Measurements from ENCODE around the gene TBC1D16.

Gene TBC1D16

DNA sequence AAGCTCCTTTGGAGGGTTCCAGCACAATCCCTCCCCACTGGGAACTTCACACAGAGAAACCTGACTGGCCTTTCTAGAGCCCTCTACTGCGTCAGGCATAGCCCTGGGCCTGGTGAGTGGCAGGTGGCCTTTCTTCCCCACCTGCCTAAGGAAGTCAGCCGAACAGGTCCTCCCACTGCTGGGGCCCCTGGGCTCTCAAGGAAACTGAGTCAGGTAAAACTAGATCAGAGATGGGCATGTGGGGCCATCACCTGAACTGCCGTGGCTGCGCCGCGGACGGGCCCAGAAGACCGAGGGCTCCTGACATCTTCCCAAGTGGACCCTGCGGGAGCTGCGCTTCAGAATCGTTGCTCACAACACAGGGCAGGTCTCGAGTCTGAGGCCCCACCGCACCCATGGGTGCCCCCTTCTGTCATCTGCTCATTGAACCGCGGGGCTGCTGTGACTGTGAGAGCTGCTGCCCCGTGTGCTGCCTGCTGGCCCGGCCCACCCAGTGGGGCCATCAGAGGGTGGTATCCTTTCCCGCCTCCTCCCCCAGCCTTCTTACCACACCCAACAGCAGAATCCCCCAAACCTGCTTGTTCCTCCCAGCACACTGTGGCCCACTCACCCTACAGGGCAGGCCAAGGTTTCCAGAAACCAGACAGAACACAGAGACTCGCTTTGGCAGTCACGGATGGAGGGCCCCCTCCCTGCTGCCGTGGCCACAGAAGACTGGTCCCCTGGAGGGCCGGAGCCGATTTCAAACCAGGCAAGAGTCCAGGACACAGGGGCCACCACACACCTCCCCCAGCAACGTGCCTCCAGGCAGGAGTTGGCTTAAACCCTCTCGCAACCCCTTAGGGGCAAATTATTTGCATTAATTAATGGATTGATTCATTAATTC, 81.1 kb downstream of the TBC1D16 start:
- in situ Hi-C loops (cut with MboI; ENCODE audit: low sequenced_read_pairs), result no loop called here

DNA sequence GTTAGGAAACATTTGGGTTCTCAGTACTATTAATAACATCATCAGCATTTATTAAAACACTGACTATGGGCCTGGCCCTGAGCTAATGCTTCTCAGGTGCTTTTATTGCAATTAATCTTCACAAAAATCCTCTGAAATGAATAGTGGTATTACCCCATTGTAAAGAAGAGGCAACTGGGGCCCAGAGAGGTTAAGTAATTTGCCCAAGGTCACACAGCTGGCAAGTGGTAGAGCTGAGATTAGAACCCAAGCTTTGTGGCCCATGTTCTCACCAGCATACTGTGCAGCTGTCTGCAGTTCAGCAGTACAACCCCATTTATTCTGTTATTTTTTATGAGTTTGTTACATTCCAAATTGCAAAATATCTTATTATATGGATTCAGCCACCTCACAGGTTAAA, 82.3 kb downstream of the TBC1D16 start:
- in situ Hi-C loops (cut with MboI; ENCODE audit: low sequenced_read_pairs), result no loop called here

DNA sequence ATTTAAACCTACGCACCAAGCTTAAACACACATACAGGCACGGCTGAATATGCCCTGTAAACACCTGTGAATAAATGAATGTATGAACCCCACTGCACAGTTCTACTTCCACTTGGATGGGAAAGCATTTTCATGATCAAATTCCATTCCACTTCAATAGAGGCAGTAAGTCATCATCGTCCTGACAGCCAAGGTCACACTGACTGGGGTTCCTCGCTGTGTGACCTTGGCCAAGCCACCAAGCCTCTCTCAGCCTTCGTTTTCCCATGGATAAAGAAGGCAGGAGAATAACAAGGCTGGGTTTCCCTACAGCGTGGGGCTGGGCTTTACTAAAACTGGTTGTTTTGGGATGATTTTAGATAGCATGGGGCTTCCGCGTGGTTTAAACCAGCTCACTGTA, 82.8 kb downstream of the TBC1D16 start:
- in situ Hi-C loops (cut with MboI; ENCODE audit: low sequenced_read_pairs), result no loop called here

DNA sequence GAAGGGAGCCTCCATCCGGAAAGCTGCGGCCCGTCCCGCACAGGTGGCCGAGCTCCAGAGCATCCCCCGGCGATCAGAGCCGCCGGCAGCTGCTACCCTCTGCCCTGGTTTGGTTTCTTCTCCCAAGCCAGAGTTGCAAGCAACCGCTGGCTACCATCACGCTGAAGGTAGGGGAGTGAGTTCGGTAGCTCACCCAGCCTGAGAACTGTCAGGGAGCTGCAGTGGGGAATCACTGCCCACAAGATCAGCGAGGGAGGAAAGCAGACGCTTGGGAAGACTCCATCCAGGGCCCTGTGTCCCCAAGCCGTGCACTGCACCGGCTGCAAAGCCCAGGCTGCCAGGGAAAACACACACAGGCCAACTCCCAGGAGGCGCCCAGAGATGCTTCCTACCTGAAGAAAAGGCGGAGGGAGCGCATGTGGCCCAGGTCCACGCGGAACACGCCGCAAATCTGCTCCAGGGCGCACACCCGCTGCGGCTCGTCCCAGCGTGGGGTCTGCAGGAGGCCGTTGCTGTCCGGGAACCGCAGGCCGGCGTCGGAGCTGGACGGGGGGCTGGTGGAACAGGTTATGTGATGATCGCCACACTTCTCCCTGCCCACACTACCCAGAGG, 83.3 kb downstream of the TBC1D16 start:
- in situ Hi-C loops (cut with MboI; ENCODE audit: low sequenced_read_pairs), result no loop called here

DNA sequence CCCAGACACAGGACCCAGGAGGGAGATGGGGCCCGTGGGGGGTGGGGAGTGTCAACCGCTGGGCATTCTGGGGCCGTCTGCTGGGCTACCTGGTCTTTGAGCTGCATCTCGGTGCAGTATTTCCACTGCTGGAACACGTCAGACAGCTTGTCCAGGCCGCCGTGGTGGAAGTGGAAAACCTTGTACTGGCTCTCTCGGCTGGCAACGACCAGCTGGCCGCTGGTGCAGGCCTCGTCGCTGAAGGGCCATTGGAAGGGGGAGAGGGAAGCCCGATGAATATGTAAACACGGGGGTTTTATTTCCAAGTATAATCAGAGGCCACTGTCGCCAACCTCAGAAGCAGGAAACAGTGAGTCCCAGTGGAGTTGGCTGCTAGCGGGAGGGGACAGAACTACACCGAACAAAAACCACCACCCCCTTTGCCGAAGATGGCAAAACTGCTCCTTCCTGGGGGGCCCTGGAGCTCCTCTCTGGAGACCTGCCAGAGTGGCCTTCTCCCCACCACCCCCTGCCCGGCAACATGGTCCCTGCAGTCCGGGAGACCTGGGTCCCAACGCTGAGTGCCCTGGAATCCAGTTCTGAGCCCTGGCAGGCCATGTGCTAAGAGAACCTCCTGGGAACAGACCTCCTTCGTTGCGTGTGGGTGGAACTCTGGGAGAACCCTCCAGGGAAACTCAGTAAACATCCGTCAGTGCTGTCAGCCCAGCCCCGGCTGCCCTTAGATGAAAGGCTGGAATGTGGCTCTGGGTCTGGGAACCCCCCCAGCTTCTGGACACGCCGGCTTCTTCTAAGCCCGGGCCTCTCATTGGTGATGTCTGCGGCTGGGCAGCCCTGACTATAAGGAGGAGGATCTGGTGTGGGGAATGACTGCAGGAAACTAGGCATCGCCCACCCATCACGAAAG, 84.1 kb downstream of the TBC1D16 start:
- in situ Hi-C loops (cut with MboI; ENCODE audit: low sequenced_read_pairs), result no loop called here

DNA sequence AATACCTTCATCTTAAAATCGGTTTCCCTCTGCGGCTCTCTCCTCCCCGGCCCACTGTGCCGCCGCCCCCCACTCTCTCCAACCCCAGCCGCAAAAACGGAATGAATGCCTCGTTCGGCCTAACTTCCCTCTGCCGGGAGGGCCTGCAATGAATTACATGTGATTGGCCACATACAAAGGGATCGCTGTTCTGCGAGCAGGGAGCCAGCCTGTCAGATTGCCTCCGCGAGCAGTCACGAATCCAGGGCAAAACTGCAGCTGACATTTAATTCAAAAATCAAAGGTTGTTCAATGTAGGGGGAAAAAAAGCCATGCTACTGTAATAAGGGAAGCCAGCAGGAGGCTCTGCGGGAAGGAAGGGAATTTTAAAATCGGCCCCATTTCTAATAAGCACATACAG, 84.9 kb downstream of the TBC1D16 start:
- in situ Hi-C loops (cut with MboI; ENCODE audit: low sequenced_read_pairs), result no loop called here

DNA sequence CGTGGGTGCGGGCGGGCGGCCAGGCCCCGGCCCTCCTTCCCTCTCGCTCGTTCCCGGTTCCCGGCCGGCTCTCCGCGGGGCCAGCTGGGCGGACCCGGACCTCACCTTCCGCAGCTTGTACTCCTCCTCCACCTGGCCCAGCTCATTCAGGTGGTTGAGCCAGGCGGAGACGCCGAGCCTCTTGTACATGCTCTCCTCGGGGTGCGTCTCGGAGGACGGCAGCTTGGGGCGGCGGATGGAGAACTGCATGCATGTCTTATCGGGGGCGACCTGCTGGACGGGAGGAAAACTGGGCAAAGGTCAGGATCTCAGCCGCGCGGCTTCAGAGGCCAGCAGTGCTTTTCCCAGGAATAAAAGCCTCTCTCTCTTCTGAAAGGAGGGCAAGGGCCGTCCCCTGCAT, 85.4 kb downstream of the TBC1D16 start:
- in situ Hi-C loops (cut with MboI; ENCODE audit: low sequenced_read_pairs), result no loop called here

DNA sequence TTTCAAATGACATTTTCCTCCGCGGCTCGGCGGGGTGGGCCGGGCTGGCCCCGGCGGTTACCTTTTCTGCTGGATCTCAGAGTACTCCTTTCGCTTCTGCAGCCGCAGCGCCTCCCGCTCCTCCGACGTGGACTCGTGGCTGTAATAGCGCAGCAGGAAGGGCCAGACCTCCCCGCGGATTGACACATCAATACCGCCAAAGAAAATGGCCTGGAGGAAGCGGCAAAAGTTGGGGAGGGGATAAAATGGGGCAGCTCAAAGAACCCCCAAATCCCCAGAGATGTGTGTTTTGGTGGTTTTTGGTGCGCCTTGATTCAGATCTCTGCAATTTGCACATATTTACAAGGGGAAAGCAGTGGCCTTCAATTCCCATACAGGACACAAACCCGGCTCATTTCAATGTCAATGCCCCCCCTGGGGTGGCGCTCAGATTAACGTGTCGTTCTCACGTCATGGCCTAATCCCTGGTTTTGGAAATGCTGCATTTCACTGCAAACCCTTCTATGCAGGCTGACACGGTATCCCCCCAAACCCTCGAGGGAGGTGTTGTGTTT, 85.9 kb downstream of the TBC1D16 start:
- in situ Hi-C loops (cut with MboI; ENCODE audit: low sequenced_read_pairs), result no loop called here

DNA sequence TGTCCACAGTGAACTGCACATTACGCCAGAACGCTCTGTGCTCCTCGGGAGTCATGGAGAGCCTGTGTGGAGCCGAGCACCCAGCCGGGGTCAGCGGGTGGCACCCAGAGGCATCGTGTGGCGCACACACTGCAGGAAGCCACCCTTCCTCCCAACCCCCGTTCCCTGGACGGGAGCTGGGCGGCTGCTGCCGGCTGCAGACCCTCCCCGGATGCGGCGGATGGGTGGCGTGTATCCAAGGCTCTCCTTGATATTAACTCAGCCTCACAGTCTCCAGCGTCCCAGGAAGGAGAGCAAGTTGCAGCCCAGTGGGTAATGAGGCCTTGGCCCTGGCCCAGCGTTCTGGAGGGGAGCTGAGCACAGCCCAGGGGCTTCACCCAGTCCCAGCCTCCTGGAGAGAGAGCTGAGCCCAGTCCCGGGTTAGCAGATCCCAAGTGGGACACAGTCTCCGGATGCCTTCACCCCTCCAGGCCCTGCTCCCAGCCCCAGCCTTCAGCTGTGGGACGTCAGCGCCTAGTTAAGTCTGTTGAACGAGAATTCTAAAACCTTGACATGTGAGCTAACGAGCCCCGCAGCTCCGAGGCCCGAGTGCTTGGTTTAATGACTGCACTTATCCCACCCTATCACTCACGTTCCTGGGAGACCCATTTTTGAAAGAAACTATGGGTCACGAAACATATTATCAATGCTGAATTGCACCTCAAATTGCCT, 86.6 kb downstream of the TBC1D16 start:
- in situ Hi-C loops (cut with MboI; ENCODE audit: low sequenced_read_pairs), result no loop called here

DNA sequence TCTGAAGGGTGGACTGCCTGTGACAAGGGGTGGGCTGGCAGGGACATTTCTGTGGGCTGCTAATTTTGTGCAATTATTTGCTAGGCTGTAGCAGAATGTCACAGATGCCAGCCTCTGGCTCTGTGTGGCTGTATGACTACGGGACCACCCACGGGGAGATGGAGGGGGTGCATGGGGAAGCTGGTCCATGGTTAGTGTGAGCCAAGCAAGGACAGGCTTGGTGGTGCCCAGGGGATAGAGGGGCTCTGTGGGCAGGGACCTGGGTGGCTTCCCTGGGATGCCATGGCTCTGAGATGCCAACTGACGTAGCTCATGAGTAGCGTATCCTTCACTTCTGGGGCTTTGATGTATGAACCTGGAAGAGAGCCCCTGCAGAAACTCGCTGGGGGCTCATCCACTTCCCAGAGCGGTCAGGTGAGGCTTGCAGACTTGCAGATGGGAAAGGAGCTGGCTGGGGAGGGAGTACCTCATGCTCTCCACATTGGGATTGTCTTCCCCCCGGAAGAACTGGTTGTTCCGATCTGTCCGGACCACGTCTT, 87.2 kb downstream of the TBC1D16 start:
- in situ Hi-C loops (cut with MboI; ENCODE audit: low sequenced_read_pairs), result no loop called here

DNA sequence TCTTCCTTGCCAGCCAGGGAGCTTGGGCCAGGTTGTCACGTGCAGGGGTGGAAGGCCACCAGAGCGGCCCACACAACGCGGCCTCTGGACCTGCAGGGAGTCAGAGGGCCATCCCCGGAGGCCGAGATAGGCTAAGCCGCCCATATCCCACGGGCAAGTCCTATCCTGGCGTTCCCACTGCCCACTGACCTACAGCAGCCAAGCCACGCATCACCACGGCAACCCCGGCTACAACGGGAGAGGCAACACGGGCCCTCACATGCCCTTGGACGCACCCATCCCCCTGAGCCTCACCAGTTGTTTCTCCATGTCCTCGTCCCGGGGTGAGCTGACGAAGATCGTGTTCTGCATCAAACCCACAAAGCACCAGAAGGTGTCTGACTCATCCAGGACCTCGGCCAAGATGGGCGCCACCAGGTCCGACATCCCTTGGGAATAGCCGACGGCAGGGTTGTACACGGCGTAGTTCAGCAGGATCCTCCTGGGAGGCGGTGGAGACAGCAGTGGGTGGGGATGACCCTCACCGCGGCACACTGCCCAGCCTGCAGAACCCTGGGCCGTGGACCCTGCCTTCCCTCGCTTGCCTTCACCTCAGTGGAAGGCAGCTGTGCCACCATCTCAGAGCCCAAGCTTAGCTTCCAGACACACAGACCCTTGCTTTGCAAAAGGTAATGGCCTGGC, 88.2 kb downstream of the TBC1D16 start:
- in situ Hi-C loops (cut with MboI; ENCODE audit: low sequenced_read_pairs), result no loop called here

DNA sequence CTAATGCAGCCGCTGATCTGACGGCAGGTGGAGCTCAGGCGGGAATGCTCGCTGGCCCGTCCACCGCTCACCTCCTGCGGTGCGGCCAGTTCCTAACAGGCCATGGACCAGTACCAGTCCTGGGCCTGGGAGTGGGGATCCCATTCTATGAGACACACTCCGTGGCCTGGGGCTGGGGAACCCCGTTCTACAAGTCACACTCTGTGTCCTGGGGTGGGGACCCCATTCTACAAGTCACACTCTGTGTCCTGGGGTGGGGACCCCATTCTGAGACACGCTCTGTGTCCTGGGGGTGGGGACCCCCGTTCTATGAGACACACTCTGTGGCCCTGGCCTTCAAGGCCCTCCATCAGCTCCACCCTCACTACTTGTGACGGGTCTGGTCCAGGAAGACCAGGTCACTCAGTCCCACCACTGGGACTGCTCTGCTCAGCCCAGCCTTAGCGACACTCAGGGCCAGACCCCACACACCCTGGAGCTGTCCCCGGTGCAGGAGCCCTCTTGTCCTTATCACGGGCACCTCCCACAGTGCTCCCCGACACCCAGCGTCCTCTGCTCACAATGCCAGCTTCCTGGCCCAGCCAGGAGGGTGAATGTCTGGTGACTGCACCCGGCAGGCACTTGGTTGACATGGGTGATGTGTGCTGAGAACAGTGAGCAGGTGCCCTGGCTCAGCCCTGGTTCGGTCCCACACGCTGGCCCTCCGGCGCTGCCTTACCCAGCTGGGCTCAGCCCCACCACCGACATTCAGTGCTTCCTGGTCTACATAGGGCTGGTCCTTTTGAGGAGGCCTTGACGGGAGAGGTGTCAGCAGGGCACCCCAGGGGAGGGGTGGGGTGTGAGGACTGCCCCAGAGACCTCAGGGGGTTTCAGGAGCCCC, 89.1 kb downstream of the TBC1D16 start:
- in situ Hi-C loops (cut with MboI; ENCODE audit: low sequenced_read_pairs), result no loop called here

DNA sequence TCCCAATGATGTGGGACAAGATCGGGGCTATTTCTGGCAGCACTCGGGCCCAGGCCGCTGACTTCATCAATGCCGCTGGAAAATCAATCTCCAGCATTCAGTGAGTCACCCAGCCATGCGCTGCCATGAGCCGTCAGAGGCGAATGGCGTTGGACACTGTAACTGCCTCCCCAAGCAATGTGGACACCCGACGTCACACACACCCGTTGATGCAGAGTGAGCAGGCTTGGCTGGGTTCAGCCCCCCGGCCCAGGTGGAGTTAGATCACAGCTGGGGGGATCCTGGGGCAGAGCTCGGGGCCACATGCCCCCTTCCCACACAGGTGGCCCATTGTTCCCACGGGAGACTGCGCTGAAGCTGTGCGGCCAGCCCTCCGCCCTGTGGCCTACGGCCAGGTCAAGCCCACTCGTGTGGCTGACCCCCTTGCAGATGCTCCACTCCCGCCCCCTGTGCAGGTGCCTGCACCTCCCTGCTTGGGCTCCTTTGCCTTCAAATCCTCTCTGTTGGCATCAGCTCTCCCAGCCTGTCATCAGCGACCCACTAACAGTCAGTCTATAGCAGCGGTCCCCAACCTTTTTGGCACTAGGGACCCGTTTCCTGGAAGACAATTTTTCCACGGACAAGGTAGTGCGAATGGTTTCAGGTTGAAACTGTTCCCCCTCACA, 89.9 kb downstream of the TBC1D16 start:
- in situ Hi-C loops (cut with MboI; ENCODE audit: low sequenced_read_pairs), result no loop called here

DNA sequence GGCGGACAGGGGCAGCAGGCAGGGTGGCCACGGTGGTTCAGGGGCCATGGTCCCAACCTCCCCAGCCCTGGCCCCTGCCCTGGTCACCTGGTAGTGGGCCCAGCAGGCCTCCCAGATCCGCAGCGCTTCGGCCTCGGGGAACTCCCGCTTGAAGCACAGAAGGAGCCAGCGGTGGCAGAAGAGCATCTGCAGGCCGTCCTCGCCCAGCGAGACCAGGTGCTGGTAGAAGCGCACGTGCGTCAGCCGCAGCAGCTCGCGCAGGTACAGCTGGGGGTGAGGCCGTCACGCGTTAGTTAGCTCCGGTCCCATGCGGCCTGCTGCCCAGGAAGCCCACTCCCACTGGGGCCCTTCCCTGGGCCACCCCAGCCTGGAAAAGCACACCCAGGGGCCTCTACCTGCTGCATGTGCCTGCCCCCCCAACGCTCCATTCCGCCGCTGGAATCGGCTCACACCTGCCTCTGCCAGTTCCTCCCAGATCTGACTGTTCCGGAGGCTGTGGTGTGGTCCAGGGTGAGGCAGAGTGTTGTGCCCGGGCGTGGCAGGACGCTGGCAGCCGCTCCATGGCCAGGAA, 90.8 kb downstream of the TBC1D16 start:
- in situ Hi-C loops (cut with MboI; ENCODE audit: low sequenced_read_pairs), result no loop called here

DNA sequence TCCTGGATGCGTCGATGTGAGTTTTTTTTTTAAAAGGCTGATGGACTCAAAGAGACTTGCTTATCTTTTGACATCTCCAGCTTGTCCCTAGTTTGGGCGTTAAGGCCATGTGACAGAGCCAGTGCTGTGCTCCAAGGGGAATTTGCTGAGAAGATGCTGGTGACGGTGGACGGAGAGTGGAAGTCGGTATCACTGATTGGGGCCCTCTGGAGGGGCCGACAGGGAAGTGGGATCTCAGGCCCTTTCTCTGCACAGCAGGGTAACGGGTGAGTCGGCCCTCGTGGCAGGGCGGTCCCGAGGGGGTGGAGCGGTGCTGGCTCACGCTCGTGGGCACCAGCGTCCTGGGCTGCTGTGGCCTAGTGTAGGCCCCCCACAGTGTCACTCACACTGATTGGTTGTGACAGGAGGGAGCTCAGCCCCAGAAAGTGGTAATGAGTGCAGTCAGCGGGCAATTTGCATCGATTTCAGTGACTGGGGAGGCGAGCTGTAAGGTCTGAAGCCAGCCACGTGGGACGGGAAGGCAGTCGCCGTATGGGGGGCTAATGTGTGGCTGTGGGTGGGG, 91.3 kb downstream of the TBC1D16 start:
- in situ Hi-C loops (cut with MboI; ENCODE audit: low sequenced_read_pairs), result no loop called here

DNA sequence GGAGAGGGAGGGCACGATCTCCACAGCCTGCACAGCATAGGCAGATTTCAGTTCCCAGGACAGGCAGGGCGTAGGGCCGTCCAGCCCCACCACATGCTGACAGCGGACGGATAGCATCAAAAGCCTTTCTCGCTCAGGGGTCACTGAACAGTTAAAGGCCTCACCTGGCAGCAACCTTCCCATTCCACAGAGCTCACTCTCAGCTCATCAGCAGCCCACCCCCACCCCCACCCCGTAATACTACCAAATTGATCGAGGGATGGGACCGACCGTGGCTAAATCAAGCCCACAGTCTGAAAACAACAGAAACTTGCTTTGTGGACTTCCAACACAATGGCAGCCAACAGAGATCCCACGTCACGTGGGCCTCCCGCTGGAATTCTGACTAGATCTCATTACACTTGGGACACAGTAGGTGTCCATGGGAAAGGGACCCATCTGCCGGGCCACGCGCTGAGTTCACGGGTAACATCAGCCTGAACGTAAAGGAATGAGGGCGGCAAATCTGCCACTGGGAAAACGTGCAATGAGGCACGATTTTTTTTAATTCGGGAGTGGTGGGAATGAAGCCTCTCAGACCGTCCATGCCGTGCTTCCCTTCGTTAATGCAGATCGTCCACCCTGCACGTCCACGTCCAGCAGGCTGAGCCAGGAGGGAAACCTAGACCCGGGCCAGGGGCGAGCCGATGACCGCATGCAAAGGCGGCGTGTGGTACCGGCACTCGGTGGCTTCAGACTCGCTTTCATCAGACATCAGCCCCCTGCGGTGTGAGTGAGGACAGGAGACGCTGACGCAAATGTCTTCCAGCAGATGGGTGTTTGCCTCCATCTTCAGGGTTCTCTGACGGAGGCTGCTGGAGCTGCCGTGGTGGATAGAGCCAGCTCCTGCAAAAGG, 92.1 kb downstream of the TBC1D16 start:
- in situ Hi-C loops (cut with MboI; ENCODE audit: low sequenced_read_pairs), result no loop called here
